WTC11 (cell line): Measurements from ENCODE around the gene STX17.

Experiments used
- ARID4B ChIP-seq: sonication (generic); formaldehyde crosslinking; IDR thresholded peaks from 2 replicates; pipeline ENCODE4 v1.8.0; 2023; ENCODE audit warnings: missing genetic modification reagents, mild to moderate bottlenecking, borderline replicate concordance
- ATF2 ChIP-seq: sonication (generic); formaldehyde crosslinking; IDR thresholded peaks from 2 replicates; pipeline ENCODE4 v1.8.1; 2022; ENCODE audit warnings: low read depth, missing genetic modification reagents, borderline replicate concordance
- CTCF ChIP-seq: fragments of 200-600 bp; IDR thresholded peaks from 2 replicates; pipeline ENCODE4 v1.8.0; 2022; ENCODE audit warnings: antibody characterized with exemption
- E2F1 ChIP-seq: sonication (generic); formaldehyde crosslinking; IDR thresholded peaks from 2 replicates; pipeline ENCODE4 v1.8.0; 2022; ENCODE audit warnings: mild to moderate bottlenecking, missing genetic modification reagents
- ZNF138 ChIP-seq: sonication (generic); formaldehyde crosslinking; conservative IDR thresholded peaks from 2 replicates; pipeline ENCODE4 v1.8.1; 2022; ENCODE audit warnings: mild to moderate bottlenecking, moderate library complexity, missing genetic modification reagents

GRCh38 chr9:99919930-99920329 lies 13.5 kb downstream of the STX17 start:
- TF ChIP-seq CTCF (no peak), ARID4B (CRISPR knock-in tag) (no peak), ZNF138 (CRISPR knock-in tag) (no peak), E2F1 (no peak), ATF2 (CRISPR knock-in tag) (no peak)
